SK-N-SH treated with all-trans-retinoic acid at 6 μM for 48 hours (cell line): ENCODE measurements around the gene RAB36.

Experiments
- ARNTL ChIP-seq: fragments of 450-650 bp; formaldehyde crosslinking; IDR thresholded peaks from 2 replicates; pipeline ENCODE4 v1.5.0; 2020; ENCODE audit warnings: low read depth, mild to moderate bottlenecking, moderate library complexity, borderline replicate concordance
- BACH2 ChIP-seq: fragments of 250-450 bp; sonication (Bioruptor Pico); IDR thresholded peaks from 2 replicates; pipeline ENCODE4 v1.9.0; 2021; ENCODE audit warnings: mild to moderate bottlenecking, borderline replicate concordance
- CREB5 ChIP-seq: fragments of 250-450 bp; sonication (Bioruptor Pico); IDR thresholded peaks from 2 replicates; pipeline ENCODE4 v1.5.1; 2020; ENCODE audit warnings: low read depth, mild to moderate bottlenecking, moderate library complexity
- CSDC2 ChIP-seq: fragments of 250-450 bp; sonication (Bioruptor Pico); IDR thresholded peaks from 2 replicates; pipeline ENCODE4 v1.5.0; 2020; ENCODE audit warnings: mild to moderate bottlenecking, moderate library complexity
- CSRNP3 ChIP-seq: fragments of 250-450 bp; sonication (Bioruptor Pico); IDR thresholded peaks from 2 replicates; pipeline ENCODE4 v1.5.1; 2021; ENCODE audit warnings: mild to moderate bottlenecking, moderate library complexity
- PATZ1 ChIP-seq: fragments of 250-450 bp; sonication (Bioruptor Pico); IDR thresholded peaks from 2 replicates; pipeline ENCODE4 v1.8.0; 2020; ENCODE audit warnings: mild to moderate bottlenecking, moderate library complexity, borderline replicate concordance
- RARB ChIP-seq: fragments of 250-450 bp; sonication (Bioruptor Pico); IDR thresholded peaks from 2 replicates; pipeline ENCODE4 v1.8.0; 2021; ENCODE audit warnings: mild to moderate bottlenecking, moderate library complexity
- SNAI2 ChIP-seq: fragments of 250-450 bp; sonication (Bioruptor Pico); IDR thresholded peaks from 2 replicates; pipeline ENCODE4 v1.5.0; 2020; ENCODE audit warnings: mild to moderate bottlenecking, moderate library complexity
- TCF4 ChIP-seq: fragments of 250-450 bp; sonication (Bioruptor Pico); IDR thresholded peaks from 2 replicates; pipeline ENCODE4 v1.8.0; 2021; ENCODE audit warnings: mild to moderate bottlenecking, moderate library complexity, borderline replicate concordance
- TSHZ2 ChIP-seq: fragments of 250-450 bp; sonication (Bioruptor Pico); IDR thresholded peaks from 2 replicates; pipeline ENCODE4 v1.5.0; 2020; ENCODE audit warnings: mild to moderate bottlenecking, moderate library complexity
- ZFP3 ChIP-seq: fragments of 250-450 bp; sonication (Bioruptor Pico); IDR thresholded peaks from 2 replicates; pipeline ENCODE4 v1.5.0; 2020; ENCODE audit warnings: mild to moderate bottlenecking, moderate library complexity
- ZFP30 ChIP-seq: fragments of 450-650 bp; formaldehyde crosslinking; IDR thresholded peaks from 2 replicates; pipeline ENCODE4 v1.5.0; 2022; ENCODE audit warnings: mild to moderate bottlenecking, moderate library complexity
- ZNF70 ChIP-seq: fragments of 450-650 bp; formaldehyde crosslinking; IDR thresholded peaks from 2 replicates; pipeline ENCODE4 v1.5.0; 2020; ENCODE audit warnings: mild to moderate bottlenecking, moderate library complexity

GRCh38 chr22:23122992-23123803, 22.1 kb upstream of the RAB36 start:
- TF ChIP-seq BACH2 (CRISPR knock-in tag) = no peak
- TF ChIP-seq TCF4 (CRISPR knock-in tag) = no peak
- TF ChIP-seq PATZ1 (CRISPR knock-in tag) = no peak
- no peak for TF ChIP-seq SNAI2 (CRISPR knock-in tag)
- TF ChIP-seq ZFP30 = no peak
- TF ChIP-seq ARNTL (CRISPR knock-in tag) = no peak
- TF ChIP-seq CSDC2 (CRISPR knock-in tag) = no peak
- no peak for TF ChIP-seq RARB (CRISPR knock-in tag)
- TF ChIP-seq CREB5 (CRISPR knock-in tag) = no peak
- TF ChIP-seq ZNF70 (CRISPR knock-in tag) = no peak
- no peak for TF ChIP-seq TSHZ2 (CRISPR knock-in tag)
- TF ChIP-seq CSRNP3 = no peak
- no peak for TF ChIP-seq ZFP3 (CRISPR knock-in tag)
